Stimulated activated CD4-positive, alpha-beta T cell treated with anti-CD3 and anti-CD28 coated beads, TNF-alpha, amount 100 ng/mL, for 24 hours (primary cell): ENCODE results near the gene GPR155.
"Not testable (repeated sequence)": the region's sequence is repeated elsewhere in the genome, so short reads cannot be mapped to it uniquely, and the experiment has no call there.

Experiments
- DNase-seq, 3 experiments: peaks; one replicate each; pipeline ENCODE4 v3.0.0-alpha.2; 2020; ENCODE audit warnings: low read depth in 3 of 3

GPR155 gene

GRCh38 chr2:174438146-174438886, 48.5 kb downstream of the GPR155 start:
- DNase-seq = no peak

DNA sequence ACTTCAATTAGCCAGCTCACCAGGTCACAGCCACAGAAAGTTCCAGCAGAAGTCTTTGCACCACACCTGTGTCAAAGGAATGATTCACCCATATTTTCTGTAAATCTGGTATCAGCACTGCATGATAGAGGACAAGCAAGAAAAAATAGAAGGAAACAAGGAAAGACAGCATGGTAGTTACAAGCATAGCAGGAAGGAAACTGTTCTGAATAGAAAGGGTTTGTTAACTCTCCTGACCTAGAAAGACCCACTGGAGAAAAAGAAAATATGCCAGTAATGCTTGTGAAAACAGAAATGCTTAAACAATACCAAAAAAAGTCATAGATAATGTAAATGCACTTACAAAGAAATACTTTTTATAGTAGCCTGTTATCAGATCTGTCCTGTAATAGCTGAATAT, 50.5 kb downstream of the GPR155 start:
- no peak for DNase-seq

GRCh38 chr2:174431902-174432301, 54.9 kb downstream of the GPR155 start:
- DNase-seq = no peak

DNA sequence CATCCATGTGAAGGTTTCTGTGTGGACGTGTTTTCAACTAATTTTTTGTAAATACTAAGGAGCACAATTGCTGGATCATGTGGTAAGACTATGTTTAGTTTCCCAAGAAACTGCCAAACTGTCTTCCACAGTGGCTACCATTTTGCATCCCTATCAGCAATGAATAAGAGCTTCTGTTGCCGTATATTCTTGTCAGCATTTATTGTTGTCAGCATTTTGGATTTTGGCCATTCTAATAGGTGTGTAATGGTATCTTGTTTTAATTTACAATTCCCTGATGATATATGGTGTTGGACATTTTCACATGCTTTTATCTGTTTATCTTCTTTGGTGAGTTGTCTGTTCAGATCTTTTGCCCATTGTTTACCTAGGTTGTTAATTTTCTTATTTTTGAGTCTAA, 56.8 kb downstream of the GPR155 start:
- DNase-seq = no peak

DNA sequence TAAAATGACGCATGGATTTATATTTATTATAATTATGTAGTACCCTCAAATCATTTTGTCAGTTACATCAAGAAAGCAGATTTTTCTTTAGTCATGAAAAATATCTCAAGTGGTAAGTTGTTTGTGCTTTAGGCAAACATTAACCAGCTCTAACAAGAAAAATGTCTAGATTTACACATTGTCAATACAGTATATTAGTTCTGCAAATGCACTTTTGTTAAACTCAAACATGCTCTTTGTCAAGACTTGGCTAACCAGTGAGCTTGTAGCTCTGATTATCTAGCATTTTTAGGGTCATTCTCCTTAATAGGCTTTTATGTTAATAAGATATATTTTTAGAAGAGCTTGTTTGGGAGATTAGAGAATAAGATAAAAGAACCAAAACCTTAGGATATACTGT, 58.6 kb downstream of the GPR155 start:
- no peak for DNase-seq

GRCh38 chr2:174412256-174412655, 74.6 kb downstream of the GPR155 start:
- DNase-seq = no peak

DNA sequence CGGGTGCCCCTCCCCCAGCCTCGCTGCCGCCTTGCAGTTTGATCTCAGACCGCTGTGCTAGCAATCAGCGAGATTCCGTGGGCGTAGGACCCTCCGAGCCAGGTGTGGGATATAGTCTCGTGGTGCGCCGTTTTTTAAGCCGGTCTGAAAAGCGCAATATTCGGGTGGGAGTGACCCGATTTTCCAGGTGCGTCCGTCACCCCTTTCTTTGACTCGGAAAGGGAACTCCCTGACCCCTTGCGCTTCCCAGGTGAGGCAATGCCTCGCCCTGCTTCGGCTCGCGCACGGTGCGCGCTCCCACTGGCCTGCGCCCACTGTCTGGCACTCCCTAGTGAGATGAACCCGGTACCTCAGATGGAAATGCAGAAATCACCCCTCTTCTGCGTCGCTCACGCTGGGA, 76.8 kb downstream of the GPR155 start:
- DNase-seq = not testable (repeated sequence)

- DNase-seq = no peak
Measured at GRCh38 chr2:174403628-174404027, 83.2 kb downstream of the GPR155 start.

GRCh38 chr2:174400853-174401252, 86.0 kb downstream of the GPR155 start:
- DNase-seq = no peak

DNA sequence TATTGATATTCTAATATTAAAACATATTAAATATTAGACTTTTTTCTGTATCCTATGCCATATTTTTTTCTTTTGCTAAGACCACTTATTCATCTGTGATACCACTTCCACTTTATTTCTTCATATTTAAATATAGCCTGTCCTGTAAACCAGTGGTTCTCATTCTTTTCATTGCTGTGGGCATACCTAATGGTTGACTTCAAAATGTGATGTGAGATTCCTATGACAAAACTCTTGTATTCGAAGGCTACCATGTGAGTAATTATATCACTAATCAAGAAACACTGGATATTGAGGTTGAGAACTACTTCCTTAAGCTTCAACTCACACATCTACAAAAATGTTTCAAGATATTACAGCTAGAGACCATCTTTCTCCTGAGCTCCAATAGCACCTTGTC, 87.7 kb downstream of the GPR155 start:
- DNase-seq = no peak

DNA sequence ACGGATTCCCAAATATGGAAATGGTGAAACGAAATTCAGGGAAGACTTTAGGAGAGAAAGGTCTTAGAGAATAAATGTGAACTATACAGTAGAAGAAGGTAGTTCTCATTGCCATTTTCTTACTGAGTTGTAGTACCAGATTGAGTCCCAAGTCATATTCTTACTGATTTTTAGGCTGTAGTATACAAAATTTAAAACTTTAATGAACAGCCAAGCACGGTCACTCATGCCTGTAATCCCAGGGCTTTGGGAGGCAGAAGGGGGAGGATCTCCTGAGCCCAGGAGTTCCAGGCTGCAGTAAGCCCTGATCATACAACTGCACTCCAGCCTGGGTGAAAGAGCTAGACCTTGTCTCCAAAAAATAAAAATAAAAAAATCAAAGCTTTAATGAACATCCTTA, 89.1 kb downstream of the GPR155 start:
- no peak for DNase-seq

GRCh38 chr2:174395969-174396630, 90.7 kb downstream of the GPR155 start:
- DNase-seq = no peak

- peak; percentile 42 to 72 (median 49) for DNase-seq
Measured at GRCh38 chr2:174395284-174395968, 91.4 kb downstream of the GPR155 start, which contains the start of gene SCRN3. Gene SCRN3 (plus strand): TSS chr2:174395730. CDS start chr2:174398284, 2,554 bp downstream.

- no peak for DNase-seq
Measured at GRCh38 chr2:174392706-174393105, 94.1 kb downstream of the GPR155 start.

DNA sequence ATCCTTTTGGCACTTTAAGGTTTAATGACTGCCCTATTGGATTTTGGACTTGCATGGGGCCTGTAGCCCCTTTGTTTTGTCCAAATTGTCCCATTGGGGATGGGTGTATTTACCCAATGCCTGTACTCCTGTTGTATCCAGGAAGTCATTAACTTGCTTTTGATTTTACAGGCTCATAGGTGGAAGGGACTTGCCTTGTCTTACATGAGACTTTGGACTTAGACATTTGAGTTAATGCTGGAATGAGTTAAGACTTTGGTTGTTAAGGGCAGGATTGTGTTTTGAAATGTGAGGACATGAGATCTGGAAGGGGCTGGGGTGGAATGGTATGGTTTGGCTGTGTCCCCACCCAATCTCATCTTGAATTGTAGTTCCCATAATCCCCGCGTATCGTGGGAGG, 96.5 kb downstream of the GPR155 start:
- not testable (repeated sequence) for DNase-seq

GRCh38 chr2:174389542-174389941, 97.3 kb downstream of the GPR155 start:
- DNase-seq = no peak

DNA sequence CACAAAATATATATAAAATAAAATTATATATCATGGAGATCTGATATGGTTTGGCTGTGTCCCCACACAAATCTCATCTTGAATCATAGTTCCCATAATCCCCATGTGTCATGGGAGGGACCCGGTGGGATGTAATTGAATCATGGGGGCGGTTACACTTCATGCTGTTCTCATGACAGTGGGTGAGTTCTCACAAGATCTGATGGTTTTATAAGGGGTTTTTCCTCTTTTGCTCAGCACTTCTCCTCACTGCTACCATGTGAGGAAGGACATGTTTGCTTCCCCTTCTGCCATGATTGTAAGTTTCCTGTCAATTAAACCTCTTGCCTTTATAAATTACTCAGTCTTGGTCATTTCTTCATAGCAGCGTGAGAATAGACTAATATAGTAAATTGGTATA, 98.1 kb downstream of the GPR155 start:
- not testable (repeated sequence) for DNase-seq

GRCh38 chr2:174385201-174385600, 101.6 kb downstream of the GPR155 start:
- DNase-seq = no peak

DNA sequence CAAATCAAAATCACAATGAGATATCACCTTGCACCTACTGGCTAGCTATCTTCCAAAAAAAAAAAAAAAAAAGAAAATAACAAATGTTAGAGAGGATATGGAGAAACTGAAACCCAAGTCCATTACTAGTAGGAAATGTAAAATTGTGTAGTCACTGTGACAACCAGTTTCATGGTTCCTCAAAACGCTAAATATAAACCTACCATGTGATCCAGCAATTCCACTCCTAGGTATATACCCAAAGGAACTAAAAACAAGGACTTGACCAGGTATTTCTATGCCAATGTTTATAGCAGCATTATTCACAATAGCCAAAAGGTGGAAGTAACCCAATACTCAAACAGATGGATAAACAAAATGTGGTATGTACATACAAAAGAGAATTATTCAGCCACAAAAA, 103.0 kb downstream of the GPR155 start:
- DNase-seq = no peak
